Astrocyte of the spinal cord (primary cell): Measurements from ENCODE around the gene LRP1B.
A peak's percentile ranks its signal among the peaks of the same experiment; 100 is the strongest.

Source experiments
- DNase-seq: peaks from one replicate; pipeline ENCODE4 v3.0.0; 2011; ENCODE audit warnings: low read depth, low spot score
- H3K4me3 ChIP-seq: 2 replicates; pipeline ENCODE4 v1.5.1; 2011; ENCODE audit warnings: low read depth, mild to moderate bottlenecking, low read length, moderate library complexity
- in situ Hi-C: cut with HindIII; loops from 2 replicates; pipeline ENCODE4 v1.10.0; 2017; ENCODE audit warnings: low sequenced_read_pairs
- TF ChIP-seq, protein P1 (sequence below): IDR thresholded peaks from 2 replicates; pipeline ENCODE4 v1.5.1; 2012; ENCODE audit warnings: low read depth, mild to moderate bottlenecking, low read length, inconsistent platforms

Gene LRP1B

GRCh38 chr2:140262908-140263307 lies 1867.9 kb downstream of the LRP1B start:
- H3K4me3 ChIP-seq = no peak overlapping the region
- TF ChIP-seq, protein P1, sequence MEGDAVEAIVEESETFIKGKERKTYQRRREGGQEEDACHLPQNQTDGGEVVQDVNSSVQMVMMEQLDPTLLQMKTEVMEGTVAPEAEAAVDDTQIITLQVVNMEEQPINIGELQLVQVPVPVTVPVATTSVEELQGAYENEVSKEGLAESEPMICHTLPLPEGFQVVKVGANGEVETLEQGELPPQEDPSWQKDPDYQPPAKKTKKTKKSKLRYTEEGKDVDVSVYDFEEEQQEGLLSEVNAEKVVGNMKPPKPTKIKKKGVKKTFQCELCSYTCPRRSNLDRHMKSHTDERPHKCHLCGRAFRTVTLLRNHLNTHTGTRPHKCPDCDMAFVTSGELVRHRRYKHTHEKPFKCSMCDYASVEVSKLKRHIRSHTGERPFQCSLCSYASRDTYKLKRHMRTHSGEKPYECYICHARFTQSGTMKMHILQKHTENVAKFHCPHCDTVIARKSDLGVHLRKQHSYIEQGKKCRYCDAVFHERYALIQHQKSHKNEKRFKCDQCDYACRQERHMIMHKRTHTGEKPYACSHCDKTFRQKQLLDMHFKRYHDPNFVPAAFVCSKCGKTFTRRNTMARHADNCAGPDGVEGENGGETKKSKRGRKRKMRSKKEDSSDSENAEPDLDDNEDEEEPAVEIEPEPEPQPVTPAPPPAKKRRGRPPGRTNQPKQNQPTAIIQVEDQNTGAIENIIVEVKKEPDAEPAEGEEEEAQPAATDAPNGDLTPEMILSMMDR = no peak
- DNase-seq = no peak
- in situ Hi-C loops = no loop called here

GRCh38 chr2:140257692-140258300 lies 1873.0 kb downstream of the LRP1B start:
- no peak overlapping the region for H3K4me3 ChIP-seq
- no peak for DNase-seq
- in situ Hi-C loops = no loop called here
- TF ChIP-seq, protein P1 = no peak

DNA sequence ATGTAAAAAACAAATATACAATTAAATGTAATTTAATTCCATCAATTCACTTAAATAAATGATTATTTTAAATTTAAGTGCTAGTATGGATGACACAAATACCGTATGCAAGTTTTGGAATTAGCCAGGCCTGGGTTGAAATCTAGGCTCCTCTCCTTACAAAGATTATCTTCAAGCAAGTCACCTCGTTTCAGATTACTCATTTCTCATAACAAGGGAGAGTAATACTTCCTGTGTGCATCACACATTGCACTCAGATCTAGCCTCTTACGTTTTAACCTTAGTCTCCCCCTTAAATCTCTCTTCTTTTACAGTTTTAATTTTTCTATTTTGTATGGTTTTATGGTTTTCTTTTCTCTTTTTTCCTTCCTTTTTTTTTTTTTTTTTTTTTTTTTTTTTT lies 1874.7 kb downstream of the LRP1B start:
- in situ Hi-C loops = no loop called here
- TF ChIP-seq, protein P1 = no peak
- no peak overlapping the region for H3K4me3 ChIP-seq
- DNase-seq = peak; percentile 2

DNA sequence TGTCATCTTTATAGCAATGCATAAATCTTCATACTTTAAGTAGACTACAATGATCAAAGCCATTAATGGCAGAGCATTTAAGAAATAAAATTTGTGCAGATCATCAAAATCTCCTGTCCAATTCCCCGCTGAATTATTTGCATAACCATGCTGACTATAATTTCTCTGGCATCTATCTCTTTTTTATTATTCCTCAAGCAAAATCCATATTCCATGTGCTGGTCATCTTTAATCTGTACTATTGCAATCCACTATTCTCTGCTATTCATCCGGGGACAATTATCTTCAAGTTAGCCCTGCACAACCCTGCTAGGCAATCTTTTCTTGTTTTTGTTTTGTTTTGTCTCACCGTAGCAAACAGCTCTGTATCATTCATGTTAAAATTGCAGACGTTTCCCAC lies 1881.0 kb downstream of the LRP1B start:
- no peak for DNase-seq
- no peak overlapping the region for H3K4me3 ChIP-seq
- TF ChIP-seq, protein P1 = no peak
- in situ Hi-C loops = no loop called here

GRCh38 chr2:140248623-140249022 lies 1882.2 kb downstream of the LRP1B start:
- TF ChIP-seq, protein P1 = no peak
- in situ Hi-C loops = no loop called here
- DNase-seq = no peak
- H3K4me3 ChIP-seq = no peak overlapping the region

- peak; percentile 7 for DNase-seq
- H3K4me3 ChIP-seq = no peak overlapping the region
- TF ChIP-seq, protein P1 = no peak
- in situ Hi-C loops = no loop called here
Observed at GRCh38 chr2:140247451-140248195, 1883.2 kb downstream of the LRP1B start.
